IMR-90 (cell line): ENCODE measurements around the gene SOX30.

ENCODE experiments used
- BHLHE40 ChIP-seq: fragments of 150-350 bp; IDR thresholded peaks from 2 replicates; pipeline ENCODE4 v1.6.1; 2016; ENCODE audit warnings: mild to moderate bottlenecking, low read depth, low read length
- NFE2L2 ChIP-seq: fragments of 150-350 bp; IDR thresholded peaks from 2 replicates; pipeline ENCODE4 v1.6.1; 2016; ENCODE audit warnings: low read depth, mild to moderate bottlenecking, low read length
- TF ChIP-seq, protein P1 (sequence below): conservative IDR thresholded peaks from 2 replicates; pipeline ENCODE4 v1.5.1; 2012; ENCODE audit warnings: mild to moderate bottlenecking, low read depth, low read length, improper control_type of control experiment

DNA sequence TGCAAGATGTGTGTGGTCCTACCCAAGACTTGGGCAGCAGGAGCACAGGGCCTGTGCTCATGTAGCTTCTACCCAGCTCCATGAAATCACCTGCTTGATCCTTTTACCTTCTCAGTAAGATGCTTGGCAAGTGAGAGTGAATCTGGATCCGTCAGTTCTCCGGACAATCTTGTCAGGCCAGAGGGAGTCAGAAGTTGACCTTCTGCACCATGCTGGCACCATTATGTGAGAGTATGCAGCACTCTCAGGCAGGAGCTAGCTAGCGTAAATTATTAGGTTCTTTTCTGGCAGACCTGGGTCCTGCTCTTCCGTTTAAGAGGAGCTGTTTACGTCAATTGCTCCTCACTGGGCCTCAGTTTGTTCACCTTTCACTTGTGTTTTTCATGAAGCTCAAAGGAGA lies 39.7 kb downstream of the SOX30 start:
- TF ChIP-seq NFE2L2 (no peak), BHLHE40 (no peak)
- TF ChIP-seq, protein P1, sequence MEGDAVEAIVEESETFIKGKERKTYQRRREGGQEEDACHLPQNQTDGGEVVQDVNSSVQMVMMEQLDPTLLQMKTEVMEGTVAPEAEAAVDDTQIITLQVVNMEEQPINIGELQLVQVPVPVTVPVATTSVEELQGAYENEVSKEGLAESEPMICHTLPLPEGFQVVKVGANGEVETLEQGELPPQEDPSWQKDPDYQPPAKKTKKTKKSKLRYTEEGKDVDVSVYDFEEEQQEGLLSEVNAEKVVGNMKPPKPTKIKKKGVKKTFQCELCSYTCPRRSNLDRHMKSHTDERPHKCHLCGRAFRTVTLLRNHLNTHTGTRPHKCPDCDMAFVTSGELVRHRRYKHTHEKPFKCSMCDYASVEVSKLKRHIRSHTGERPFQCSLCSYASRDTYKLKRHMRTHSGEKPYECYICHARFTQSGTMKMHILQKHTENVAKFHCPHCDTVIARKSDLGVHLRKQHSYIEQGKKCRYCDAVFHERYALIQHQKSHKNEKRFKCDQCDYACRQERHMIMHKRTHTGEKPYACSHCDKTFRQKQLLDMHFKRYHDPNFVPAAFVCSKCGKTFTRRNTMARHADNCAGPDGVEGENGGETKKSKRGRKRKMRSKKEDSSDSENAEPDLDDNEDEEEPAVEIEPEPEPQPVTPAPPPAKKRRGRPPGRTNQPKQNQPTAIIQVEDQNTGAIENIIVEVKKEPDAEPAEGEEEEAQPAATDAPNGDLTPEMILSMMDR = no peak
